ENCODE measurements around the gene ANAPC2.

DNA sequence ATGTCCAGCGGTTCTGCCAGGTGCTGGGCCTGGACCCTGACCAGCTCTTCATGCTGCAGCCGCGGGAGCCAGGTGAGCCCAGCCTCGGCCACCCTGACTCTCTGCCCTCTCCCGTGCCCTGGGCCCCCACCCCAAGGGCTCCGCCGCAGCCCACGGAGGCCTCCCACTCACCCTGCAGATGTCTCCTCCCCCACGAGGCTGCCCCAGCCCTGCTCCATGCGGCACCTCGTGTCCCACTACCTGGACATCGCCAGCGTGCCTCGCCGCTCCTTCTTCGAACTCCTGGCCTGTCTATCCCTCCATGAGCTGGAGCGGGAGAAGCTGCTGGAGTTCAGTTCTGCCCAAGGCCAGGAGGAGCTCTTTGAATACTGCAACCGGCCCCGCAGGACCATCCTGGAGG is 26.3 kb upstream of the ANAPC2 start:
- TF ChIP-seq, protein P1, sequence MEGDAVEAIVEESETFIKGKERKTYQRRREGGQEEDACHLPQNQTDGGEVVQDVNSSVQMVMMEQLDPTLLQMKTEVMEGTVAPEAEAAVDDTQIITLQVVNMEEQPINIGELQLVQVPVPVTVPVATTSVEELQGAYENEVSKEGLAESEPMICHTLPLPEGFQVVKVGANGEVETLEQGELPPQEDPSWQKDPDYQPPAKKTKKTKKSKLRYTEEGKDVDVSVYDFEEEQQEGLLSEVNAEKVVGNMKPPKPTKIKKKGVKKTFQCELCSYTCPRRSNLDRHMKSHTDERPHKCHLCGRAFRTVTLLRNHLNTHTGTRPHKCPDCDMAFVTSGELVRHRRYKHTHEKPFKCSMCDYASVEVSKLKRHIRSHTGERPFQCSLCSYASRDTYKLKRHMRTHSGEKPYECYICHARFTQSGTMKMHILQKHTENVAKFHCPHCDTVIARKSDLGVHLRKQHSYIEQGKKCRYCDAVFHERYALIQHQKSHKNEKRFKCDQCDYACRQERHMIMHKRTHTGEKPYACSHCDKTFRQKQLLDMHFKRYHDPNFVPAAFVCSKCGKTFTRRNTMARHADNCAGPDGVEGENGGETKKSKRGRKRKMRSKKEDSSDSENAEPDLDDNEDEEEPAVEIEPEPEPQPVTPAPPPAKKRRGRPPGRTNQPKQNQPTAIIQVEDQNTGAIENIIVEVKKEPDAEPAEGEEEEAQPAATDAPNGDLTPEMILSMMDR (IDR thresholded peaks at IDR 0.05), result no peak
- TF ChIP-seq POLR2A (IDR thresholded peaks at IDR 0.05), result no peak

All from esophagus squamous epithelium (tissue), 4 donors.